K562 (cell line): ENCODE measurements around the gene RDH13.

Experiments used
- ELK1 ChIP-seq: sonication (generic); formaldehyde crosslinking; IDR thresholded peaks from 2 replicates; pipeline ENCODE4 v1.8.1; 2022; ENCODE audit warnings: missing genetic modification reagents
- NR2C1 ChIP-seq, 2 experiments: fragments of 450-650 bp; IDR thresholded peaks; 2 replicates each; pipeline ENCODE4 v1.6.1; 2017; ENCODE audit warnings: mild to moderate bottlenecking in 2 of 2, antibody characterized with exemption in 1 of 2, inconsistent platforms in 1 of 2, missing compliant biosample characterization in 1 of 2, missing genetic modification characterization in 1 of 2
- TBL1XR1 ChIP-seq, 2 experiments: IDR thresholded peaks; 2 replicates each; pipeline ENCODE4 v1.6.1; 2012; ENCODE audit warnings: improper control_type of control experiment in 2 of 2, low read length in 2 of 2, mild to moderate bottlenecking in 1 of 2
- USF2 ChIP-seq: sonication (generic); formaldehyde crosslinking; IDR thresholded peaks from 2 replicates; pipeline ENCODE4 v1.5.0; 2020; ENCODE audit warnings: missing genetic modification reagents
- ZNF324 ChIP-seq: fragments of 250-450 bp; sonication (Bioruptor Pico); IDR thresholded peaks from 2 replicates; pipeline ENCODE4 v1.4.0; 2020; ENCODE audit warnings: mild to moderate bottlenecking
- ZNF431 ChIP-seq: sonication (generic); formaldehyde crosslinking; IDR thresholded peaks from 2 replicates; pipeline ENCODE4 v1.8.0; 2022; ENCODE audit warnings: mild to moderate bottlenecking, missing genetic modification reagents

- no peak for TF ChIP-seq USF2
- no peak for TF ChIP-seq TBL1XR1 (IDR thresholded peaks at IDR 0.05; ENCODE audit: low read length in 2 of 2)
- no peak for TF ChIP-seq ELK1 (CRISPR knock-in tag)
- no peak for TF ChIP-seq NR2C1 (IDR thresholded peaks at IDR 0.05)
- no peak for TF ChIP-seq NR2C1 (tag; IDR thresholded peaks at IDR 0.05)
- no peak for TF ChIP-seq ZNF431
- TF ChIP-seq ZNF324 (CRISPR knock-in tag) = no peak
Observed at GRCh38 chr19:55091955-55092354, 29.0 kb upstream of the RDH13 start.
